Pancreas (tissue), 10 donors: ENCODE data around the gene NRAS. TPM values are rescaled to one million over a fixed set of nuclear protein-coding genes. Genes with fewer than 3 reads are reported as not detected.
A peak's percentile ranks its signal among the peaks of the same experiment; 100 is the strongest.

Experiments
- ATAC-seq, 4 donors: fragments of 200-7000 bp; cut with Tn5 transposase; one replicate each; pipeline versions ENCODE4 v1.8.0 to v1.9.1; 2020; ENCODE audit warnings: mild to moderate bottlenecking in 4 of 4, moderate library complexity in 4 of 4
- DNase-seq, 6 donors: peaks; one replicate each; pipeline ENCODE4 v3.0.0-alpha.2; 2020
- FAIRE-seq: peaks from 2 replicates; lab custom pipeline; 2012; peaks lifted over from hg19 to GRCh38; lab: Jason Lieb, UNC
- H3K27ac ChIP-seq, 4 donors: fragments of 200-600 bp; sonication (generic); 1 replicate in 3 of 4; 2 replicates in 1 of 4; pipeline versions ENCODE4 v1.5.0 to v1.8.0; 2020
- H3K27me3 ChIP-seq, 4 donors: fragments of 200-600 bp; one replicate each; pipeline ENCODE4 v1.8.0; 2021
- H3K36me3 ChIP-seq, 3 donors: fragments of 200-600 bp; sonication (generic) in 1 of 3; one replicate each; pipeline versions ENCODE4 v1.5.0 to v1.8.0; 2020 to 2021
- H3K4me1 ChIP-seq, 3 donors: fragments of 200-600 bp; one replicate each; pipeline ENCODE4 v1.8.0; 2021
- H3K4me3 ChIP-seq, 4 donors: fragments of 200-600 bp; sonication (generic) in 2 of 4; one replicate each; pipeline versions ENCODE4 v1.5.0 to v1.8.0; 2020 to 2021
- H3K9me3 ChIP-seq, 4 donors: fragments of 200-600 bp; one replicate each; pipeline ENCODE4 v1.8.0; 2021
- WGBS, 2 donors: extraction: QIAGEN DNeasy Blood & Tissue Kit; methylation state at CpG; one replicate each; pipeline ENCODE4 v1.1.7; 2013; 5-methylcytosine and 5-hydroxymethylcytosine counted together
- intact Hi-C, 3 donors: fragments of 100-400 bp; cut with DNase I; formaldehyde crosslinking; loops; one replicate each; pipeline versions ENCODE4 v1.11.1 to v1.14.2; 2022
- polyA plus RNA-seq, 2 donors: library from polyadenylated mRNA; stranded (reverse); fragments of 200-250 nt; gene quantifications; one replicate each; pipeline ENCODE4 v1.2.3, GENCODE V29; 2013
- total RNA-seq, 6 donors: library from RNA; stranded (reverse); fragmentation: NEBNext Ultra II Directional in 4 of 6; extraction: Animal tissue kit (Norgen Biotek cat#: 25700) in 4 of 6; gene quantifications; one replicate each; pipeline versions ENCODE4 v1.2.1 to v1.2.4, GENCODE V29; 2021 to 2023
- TF ChIP-seq, protein P1 (sequence below), 4 donors: fragments of 200-600 bp; sonication (generic) in 3 of 4; IDR thresholded peaks; one replicate each; pipeline versions ENCODE4 v1.5.0 to v1.8.0; 2021; ENCODE audit warnings: antibody characterized with exemption in 4 of 4
- donor health status: healthy with polysubstance abuse.
- donor health status: DM: no; HTN: no; CAD: no; lungs with moderate emphysema.
- donor health status: DM: no; HTN: no; CAD: no.
- donor health status: control.
- donor health status: control.
- donor health status: Bipolar disorder and iron deficiency.
- donor health status: DM: yes; HTN: yes; CAD: no.
- donor health status: DM: no; HTN: no; CAD: no.
- donor health status: DM: no; HTN: no; CAD: no.
- donor health status: DM: yes; HTN: yes; CAD: no.

The NRAS gene
- total and polyA plus RNA-seq, 8 donors: 5.4 to 18.4 (median 9.5) TPM

DNA sequence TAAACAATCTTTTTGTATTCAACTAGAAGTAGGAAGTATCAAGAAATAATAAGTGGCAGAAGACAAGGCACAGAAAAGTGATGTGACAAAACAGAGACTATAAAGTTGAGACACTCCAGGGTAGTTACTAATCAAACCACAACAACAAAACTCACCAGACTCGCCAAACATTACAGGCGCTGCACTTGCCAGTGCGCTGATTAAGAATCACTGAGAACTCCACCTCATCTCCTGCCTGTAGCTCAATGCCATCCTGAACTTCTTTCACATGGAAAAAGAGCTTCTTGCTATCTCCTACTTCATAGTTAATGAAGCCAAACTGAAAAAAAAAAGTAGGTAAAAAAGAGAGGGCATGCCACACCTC lies 2.8 kb upstream of the NRAS start:
- no peak for ATAC-seq
- no peaks in the 10 kb centered on the region for H3K9me3 ChIP-seq
- H3K27ac ChIP-seq: no peak overlapping the region
- peaks cover 11 to 17% (median 16%) of the 10 kb centered on the region in 3 donors for H3K4me1 ChIP-seq
- H3K4me3 ChIP-seq: no peak overlapping the region
- no peak for DNase-seq
- no peak for FAIRE-seq
- TF ChIP-seq, protein P1, sequence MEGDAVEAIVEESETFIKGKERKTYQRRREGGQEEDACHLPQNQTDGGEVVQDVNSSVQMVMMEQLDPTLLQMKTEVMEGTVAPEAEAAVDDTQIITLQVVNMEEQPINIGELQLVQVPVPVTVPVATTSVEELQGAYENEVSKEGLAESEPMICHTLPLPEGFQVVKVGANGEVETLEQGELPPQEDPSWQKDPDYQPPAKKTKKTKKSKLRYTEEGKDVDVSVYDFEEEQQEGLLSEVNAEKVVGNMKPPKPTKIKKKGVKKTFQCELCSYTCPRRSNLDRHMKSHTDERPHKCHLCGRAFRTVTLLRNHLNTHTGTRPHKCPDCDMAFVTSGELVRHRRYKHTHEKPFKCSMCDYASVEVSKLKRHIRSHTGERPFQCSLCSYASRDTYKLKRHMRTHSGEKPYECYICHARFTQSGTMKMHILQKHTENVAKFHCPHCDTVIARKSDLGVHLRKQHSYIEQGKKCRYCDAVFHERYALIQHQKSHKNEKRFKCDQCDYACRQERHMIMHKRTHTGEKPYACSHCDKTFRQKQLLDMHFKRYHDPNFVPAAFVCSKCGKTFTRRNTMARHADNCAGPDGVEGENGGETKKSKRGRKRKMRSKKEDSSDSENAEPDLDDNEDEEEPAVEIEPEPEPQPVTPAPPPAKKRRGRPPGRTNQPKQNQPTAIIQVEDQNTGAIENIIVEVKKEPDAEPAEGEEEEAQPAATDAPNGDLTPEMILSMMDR (IDR thresholded peaks at IDR 0.05): no peak
- intact Hi-C loops: no loop called here
- H3K27me3 ChIP-seq: no peaks in the 10 kb centered on the region
- WGBS, 2 donors: 77 to 82% methylated on average over 3 of the region's 3 CpGs
- H3K36me3 ChIP-seq: peaks cover 4 to 67% (median 28%) of the 10 kb centered on the region in 3 donors

DNA sequence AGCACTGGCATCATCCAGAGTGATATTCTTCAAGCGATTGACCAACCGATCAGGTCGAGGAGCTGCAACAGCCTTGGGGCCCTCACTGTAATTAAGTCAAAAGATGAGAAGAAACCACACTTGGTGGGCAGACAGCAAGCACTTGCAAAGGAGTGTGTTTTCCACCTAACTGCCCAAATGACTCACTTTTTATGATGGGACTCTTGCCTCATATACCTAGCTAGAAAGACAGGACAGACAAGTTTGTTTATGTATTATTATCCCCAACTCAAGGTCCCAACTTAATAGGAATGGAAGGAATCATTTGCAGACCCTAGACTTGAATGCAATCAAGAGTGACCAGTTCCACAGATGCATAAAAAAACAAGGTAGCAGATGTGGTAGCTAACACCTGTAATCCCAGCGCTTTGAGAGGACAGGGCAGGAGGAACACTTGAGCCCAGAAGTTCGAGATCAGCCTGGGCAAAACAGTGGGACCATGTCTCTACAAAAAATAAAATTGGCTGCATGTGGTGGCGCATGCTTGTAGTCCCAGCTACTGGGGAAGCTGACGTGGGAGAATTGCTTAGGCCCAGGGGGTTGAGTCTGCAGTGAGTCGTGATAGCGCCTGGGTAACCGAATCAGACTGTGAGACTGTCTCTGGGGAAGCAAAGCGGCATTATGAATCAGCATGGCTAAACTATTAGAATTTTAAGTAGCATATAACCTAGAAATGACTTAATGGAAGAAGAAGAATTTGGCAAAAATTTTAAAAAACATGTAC lies 2.3 kb upstream of the NRAS start:
- WGBS, 2 donors: 92 to 98% methylated on average over 11 of the region's 11 CpGs
- intact Hi-C loops: no loop called here
- H3K27ac ChIP-seq: no peak overlapping the region
- no peaks in the 10 kb centered on the region for H3K9me3 ChIP-seq
- peaks cover 11 to 18% (median 16%) of the 10 kb centered on the region in 3 donors for H3K4me1 ChIP-seq
- no peak overlapping the region for H3K4me3 ChIP-seq
- peaks cover 4 to 62% (median 28%) of the 10 kb centered on the region in 3 donors for H3K36me3 ChIP-seq
- no peak for FAIRE-seq
- H3K27me3 ChIP-seq: no peaks in the 10 kb centered on the region
- TF ChIP-seq, protein P1 (IDR thresholded peaks at IDR 0.05): no peak
- ATAC-seq: no peak
- DNase-seq: no peak

DNA sequence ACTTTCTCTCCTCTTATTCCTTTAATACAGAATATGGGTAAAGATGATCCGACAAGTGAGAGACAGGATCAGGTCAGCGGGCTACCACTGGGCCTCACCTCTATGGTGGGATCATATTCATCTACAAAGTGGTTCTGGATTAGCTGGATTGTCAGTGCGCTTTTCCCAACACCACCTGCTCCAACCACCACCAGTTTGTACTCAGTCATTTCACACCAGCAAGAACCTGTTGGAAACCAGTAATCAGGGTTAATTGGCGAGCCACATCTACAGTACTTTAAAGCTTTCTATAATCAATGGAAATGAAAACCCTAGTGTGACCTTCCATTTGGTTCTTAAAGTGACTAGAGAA lies 643 bp downstream of the NRAS start:
- Histone ChIP-seq H3K4me1 (peaks cover 11 to 18% (median 16%) of the 10 kb centered on the region in 3 donors), H3K27me3 (no peaks in the 10 kb centered on the region), H3K27ac (peak overlapping the region; percentile 56 to 84 (median 77)), H3K9me3 (no peaks in the 10 kb centered on the region), H3K4me3 (peak overlapping the region; percentile 61 to 86 (median 74)), H3K36me3 (peaks cover 3 to 51% (median 18%) of the 10 kb centered on the region in 3 donors)
- intact Hi-C loops: no loop called here
- DNase-seq (no peak), ATAC-seq (peak in 2 of 4 donors; percentile 4 to 13), FAIRE-seq (no peak)
- 20 to 21% methylated on average over 4 of the region's 4 CpGs for WGBS, 2 donors
- TF ChIP-seq, protein P1 (IDR thresholded peaks at IDR 0.05): no peak

DNA sequence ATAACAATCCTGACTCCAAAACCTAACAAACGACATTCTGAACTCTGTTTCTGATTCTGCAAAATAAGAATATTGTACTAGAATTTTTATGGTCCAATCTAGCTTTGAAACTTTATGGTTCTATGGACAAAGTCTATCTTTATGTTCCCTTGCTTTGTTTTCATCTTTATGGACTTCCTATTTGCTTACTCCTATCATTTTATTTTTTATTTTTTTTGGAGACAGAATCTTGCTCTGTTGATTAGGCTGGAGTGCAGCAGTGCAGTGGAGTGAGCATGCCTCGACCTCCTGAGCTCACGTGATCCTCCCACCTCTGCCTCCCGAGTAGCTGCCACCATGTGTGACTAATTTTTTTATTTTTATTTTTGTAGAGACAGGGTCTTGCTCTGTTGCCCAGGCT lies 3.6 kb downstream of the NRAS start:
- Histone ChIP-seq H3K9me3 (no peaks in the 10 kb centered on the region), H3K4me1 (peaks cover 11 to 18% (median 16%) of the 10 kb centered on the region in 3 donors), H3K36me3 (peaks cover 0 to 43% (median 8%) of the 10 kb centered on the region in 3 donors), H3K27me3 (no peaks in the 10 kb centered on the region), H3K27ac (no peak overlapping the region), H3K4me3 (no peak overlapping the region)
- intact Hi-C loops: no loop called here
- ATAC-seq: no peak
- WGBS, 2 donors: 75 to 87% methylated on average over 4 of the region's 4 CpGs
- TF ChIP-seq, protein P1 (IDR thresholded peaks at IDR 0.05): no peak
- no peak for DNase-seq
- FAIRE-seq: no peak

DNA sequence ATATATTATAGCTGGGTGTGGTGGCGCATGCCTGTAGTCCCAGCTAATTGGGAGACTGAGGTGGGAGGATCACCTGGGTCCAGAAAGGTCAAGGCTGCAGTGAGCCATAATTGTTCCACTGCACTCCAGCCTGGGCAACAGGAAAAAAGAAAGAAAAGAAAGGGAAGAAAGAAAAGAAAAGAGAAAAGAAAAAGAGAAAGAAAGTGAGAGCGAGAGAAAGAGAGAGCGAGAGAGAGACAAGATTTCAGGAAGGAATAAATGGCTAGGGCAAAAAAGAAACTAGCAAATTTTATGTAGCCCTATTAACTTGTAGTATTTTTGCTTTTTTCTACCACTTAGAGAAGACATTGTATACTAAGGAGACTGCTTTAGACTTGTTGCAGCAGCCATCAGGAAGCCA lies 6.2 kb downstream of the NRAS start:
- TF ChIP-seq, protein P1 (IDR thresholded peaks at IDR 0.05): no peak
- no peak overlapping the region for H3K4me3 ChIP-seq
- H3K4me1 ChIP-seq: peaks cover 6 to 8% (median 7%) of the 10 kb centered on the region in 3 donors
- ATAC-seq (no peak), FAIRE-seq (no peak), DNase-seq (no peak)
- peaks cover 0 to 54% (median 21%) of the 10 kb centered on the region in 3 donors for H3K36me3 ChIP-seq
- H3K27ac ChIP-seq: no peak overlapping the region
- 96% methylated on average over 3 of the region's 3 CpGs for WGBS, 2 donors
- intact Hi-C loops: no loop called here
- no peaks in the 10 kb centered on the region for H3K9me3 ChIP-seq
- no peaks in the 10 kb centered on the region for H3K27me3 ChIP-seq
